HepG2 (cell line): ENCODE results near the gene HBM. TPM values are rescaled to one million over a fixed set of nuclear protein-coding genes. Genes with fewer than 3 reads are reported as not detected.

Experiments used
- ATAC-seq: fragments of 200-7000 bp; cut with Tn5 transposase; 3 replicates; pipeline ENCODE4 v1.9.1; 2020; ENCODE audit warnings: mild to moderate bottlenecking, moderate library complexity
- BruUV-seq: library from RNA; stranded (reverse); fragments of 400-500 nt; replicated peaks from 2 replicates; lab custom pipeline; 2021; lab: Mats Ljungman, UMichigan
- CTCF ChIA-PET: fragments of 300-600 bp; formaldehyde crosslinking; extraction: SDS; loops from one replicate; lab custom pipeline; 2021; ENCODE audit warnings: low total read pairs, inconsistent platforms, low intra/inter-chr PET ratio; lab: Yijun Ruan, JAX
- POLR2A ChIA-PET: fragments of 350-600 bp; sonication (Branson Sonifier 250); formaldehyde crosslinking; loops from one replicate; lab custom pipeline; 2020; ENCODE audit warnings: antibody characterized with exemption, inconsistent platforms; lab: Yijun Ruan, JAX
- DNase-seq: peaks from one replicate; pipeline ENCODE4 v3.0.0-alpha.2; 2015; ENCODE audit warnings: low spot score
- FAIRE-seq: peaks from 3 replicates; lab custom pipeline; 2011; peaks lifted over from hg19 to GRCh38; lab: Jason Lieb, UNC
- H2AFZ ChIP-seq: one replicate; pipeline ENCODE4 v1.6.1; 2011; ENCODE audit warnings: low read length, inconsistent platforms
- H3K27ac ChIP-seq: fragments of 300-600 bp; 3 replicates; pipeline ENCODE4 v1.8.0; 2011; ENCODE audit warnings: mixed run types, mild to moderate bottlenecking, mixed read lengths, low read length, inconsistent platforms; ENCODE audit not compliant: insufficient read depth; ENCODE audit errors: extremely low read length
- H3K27me3 ChIP-seq, 2 experiments: fragments of 200-600 bp in 1 of 2; 2 replicates in 1 of 2; 3 replicates in 1 of 2; pipeline versions ENCODE4 v1.6.0 to v1.8.0; 2011; ENCODE audit warnings: low read length in 2 of 2, mild to moderate bottlenecking in 2 of 2, moderate library complexity in 2 of 2, inconsistent platforms in 1 of 2; ENCODE audit not compliant: insufficient read depth in 2 of 2, control insufficient read depth in 1 of 2
- H3K36me3 ChIP-seq, 2 experiments: fragments of 200-600 bp in 1 of 2; replicated peaks in 1 of 2; 2 replicates in 1 of 2; 3 replicates in 1 of 2; pipeline versions ENCODE4 v1.5.1 to v1.8.0; 2011; ENCODE audit warnings: low read length in 2 of 2, inconsistent platforms in 1 of 2; ENCODE audit not compliant: insufficient read depth in 2 of 2, control insufficient read depth in 1 of 2
- H3K4me1 ChIP-seq: 2 replicates; pipeline ENCODE4 v1.5.1; 2012; ENCODE audit warnings: low read length, inconsistent platforms; ENCODE audit not compliant: insufficient read depth
- H3K4me2 ChIP-seq: 2 replicates; pipeline ENCODE4 v1.6.0; 2011; ENCODE audit warnings: low read depth, low read length, inconsistent platforms
- H3K4me3 ChIP-seq, 3 experiments: fragments of 200-600 bp in 1 of 3; sonication (generic), shearing (Covaris generic) in 1 of 3; replicated peaks in 1 of 3; 2 replicates each; pipeline ENCODE4 v1.5.1; 2011 to 2016; ENCODE audit warnings: low read length in 3 of 3, inconsistent platforms in 2 of 3, low read depth in 2 of 3, mild to moderate bottlenecking in 2 of 3, control low read depth in 1 of 3, mixed read lengths in 1 of 3; ENCODE audit not compliant: insufficient read depth in 1 of 3
- H3K79me2 ChIP-seq: one replicate; pipeline ENCODE4 v1.6.1; 2011; ENCODE audit warnings: low read length, inconsistent platforms; ENCODE audit not compliant: insufficient read depth
- H3K9ac ChIP-seq: 2 replicates; pipeline ENCODE4 v1.6.0; 2011; ENCODE audit warnings: mild to moderate bottlenecking, low read depth, low read length, inconsistent platforms; ENCODE audit not compliant: insufficient read depth
- H3K9me3 ChIP-seq: 2 replicates; pipeline ENCODE4 v1.5.1; 2012; ENCODE audit warnings: mild to moderate bottlenecking, low read length
- H4K20me1 ChIP-seq: 2 replicates; pipeline ENCODE4 v1.6.0; 2011; ENCODE audit warnings: inconsistent platforms, mild to moderate bottlenecking, low read length, moderate library complexity; ENCODE audit not compliant: insufficient read depth
- CBX1 ChIP-seq: IDR thresholded peaks from one replicate; pipeline ENCODE4 v1.6.1; 2016; ENCODE audit warnings: antibody characterized with exemption, low read depth
- ETV5 ChIP-seq: IDR thresholded peaks from 2 replicates; pipeline ENCODE4 v1.6.1; 2018; ENCODE audit warnings: missing biosample characterization, missing genetic modification reagents, inconsistent platforms, borderline replicate concordance
- POLR2A ChIP-seq, 2 experiments: IDR thresholded peaks; 2 replicates each; pipeline ENCODE4 v1.6.1; 2011; ENCODE audit warnings: low read depth in 2 of 2, low read length in 2 of 2, mild to moderate bottlenecking in 1 of 2, moderate library complexity in 1 of 2; ENCODE audit not compliant: insufficient read depth in 1 of 2
- ZBTB33 ChIP-seq: sonication (generic); formaldehyde crosslinking; IDR thresholded peaks from 2 replicates; pipeline ENCODE4 v1.4.0; 2020; ENCODE audit warnings: missing genetic modification reagents
- ZSCAN25 ChIP-seq: sonication (generic); formaldehyde crosslinking; IDR thresholded peaks from 2 replicates; pipeline ENCODE4 v1.8.0; 2022; ENCODE audit warnings: mild to moderate bottlenecking, missing genetic modification reagents
- WGBS: methylation state at CpG from one replicate; pipeline ENCODE4 v1.1.6; 2017; ENCODE audit warnings: low lambda C conversion rate; 5-methylcytosine and 5-hydroxymethylcytosine counted together
- in situ Hi-C: cut with HindIII; loops from 2 replicates; pipeline ENCODE4 v1.10.0; 2017; ENCODE audit warnings: low pct_unique_long_range_greater_than_20kb; ENCODE audit not compliant: extremely low pct_ligation_motif_present
- intact Hi-C: fragments of 100-400 bp; cut with micrococcal nuclease; formaldehyde crosslinking; loops from one replicate; pipeline ENCODE4 v1.10.0; 2022; ENCODE audit not compliant: unreplicated experiment
- polyA plus RNA-seq, 8 experiments: library from polyadenylated mRNA; depleted of rRNA in 3 of 8; stranded (reverse) in 7 of 8; unstranded in 1 of 8; fragments of >200 nt; fragmentation: Illumina TruSeq in 4 of 8; extraction: Trizol in 4 of 8; gene quantifications; 2 replicates each; pipeline versions ENCODE4 v1.2.1 to v1.2.3, GENCODE V29; 2011 to 2016; ENCODE audit warnings: low read depth in 4 of 8, missing spikeins in 1 of 8, mixed read lengths in 1 of 8; ENCODE audit not compliant: insufficient read depth in 1 of 8
- total RNA-seq, 5 experiments: library from RNA; depleted of rRNA; stranded (reverse); fragments of >200 nt; fragmentation: Illumina TruSeq; extraction: Trizol; gene quantifications; 2 replicates each; pipeline ENCODE4 v1.2.3, GENCODE V29; 2016; ENCODE audit warnings: low read depth in 1 of 5

HBM gene
- total and polyA plus RNA-seq, 2 of the 13 experiments (the other 11 are each of a cell fraction or from before 2014, with no cell fraction given), result not detected

GRCh38 chr16:140175-140857 is 25.5 kb upstream of the HBM start:
- Histone ChIP-seq H3K4me1 (peaks cover 54% of the 10 kb centered on the region), H3K27ac (no peak overlapping the region), H3K4me3 (no peak overlapping the region), H3K79me2 (peaks cover 12% of the 10 kb centered on the region), H4K20me1 (no peaks in the 10 kb centered on the region), H2AFZ (no peak overlapping the region), H3K4me2 (no peak overlapping the region), H3K9me3 (no peaks in the 10 kb centered on the region), H3K9ac (no peak overlapping the region), H3K36me3 (no peaks in the 10 kb centered on the region), H3K27me3 (peaks cover 0 to 4% of the 10 kb centered on the region in 2 experiments; a peak in 1 of 5 replicates)
- in situ Hi-C loops, result no loop called here
- ChIA-PET CTCF (no interaction called here), POLR2A (no interaction called here)
- no peak for ATAC-seq
- intact Hi-C loops, result no loop called here
- DNase-seq, result no peak
- BruUV-seq, result no TSS peak
- TF ChIP-seq ETV5 (CRISPR knock-in tag), result no peak
- no peak for TF ChIP-seq CBX1
- TF ChIP-seq POLR2A (IDR thresholded peaks at IDR 0.05; ENCODE audit: insufficient read depth in 1 of 2, low read depth in 2 of 2, low read length in 2 of 2), result peak in 1 of 2 experiments; percentile 36; a peak in 1 of 4 replicates
- peak; percentile 16; the same call in 1 of the 2 replicates for TF ChIP-seq ZBTB33
- TF ChIP-seq ZSCAN25 (CRISPR knock-in tag), result 0 out of 2 replicates have a peak, but pooled peaks have one; percentile 59
- 64% methylated on average over 10 of the region's 10 CpGs for WGBS
- FAIRE-seq, result peak; percentile 4
